Ishikawa (cell line): Measurements from ENCODE around the gene RHNO1.

Experiments
- CEBPB ChIP-seq: IDR thresholded peaks from 2 replicates; pipeline ENCODE4 v1.6.1; 2012
- CREB1 ChIP-seq: IDR thresholded peaks from 2 replicates; pipeline ENCODE4 v1.6.1; 2012; ENCODE audit warnings: low read depth
- EGR1 ChIP-seq: IDR thresholded peaks from 2 replicates; pipeline ENCODE4 v1.6.1; 2012
- EP300 ChIP-seq: IDR thresholded peaks from 2 replicates; pipeline ENCODE4 v1.6.1; 2012; ENCODE audit warnings: borderline replicate concordance
- FOXM1 ChIP-seq: IDR thresholded peaks from 2 replicates; pipeline ENCODE4 v1.6.1; 2012; ENCODE audit warnings: low read depth, borderline replicate concordance
- MAX ChIP-seq: IDR thresholded peaks from 2 replicates; pipeline ENCODE4 v1.6.1; 2012
- NFIC ChIP-seq: IDR thresholded peaks from 2 replicates; pipeline ENCODE4 v1.6.1; 2012
- RAD21 ChIP-seq: IDR thresholded peaks from 2 replicates; pipeline ENCODE4 v1.6.1; 2012; ENCODE audit warnings: low read depth
- REST ChIP-seq: IDR thresholded peaks from 2 replicates; pipeline ENCODE4 v1.6.1; 2012; ENCODE audit warnings: low read depth, mild to moderate bottlenecking
- TAF1 ChIP-seq: IDR thresholded peaks from 2 replicates; pipeline ENCODE4 v1.6.1; 2012; ENCODE audit warnings: low read depth, mild to moderate bottlenecking
- TCF12 ChIP-seq: IDR thresholded peaks from 2 replicates; pipeline ENCODE4 v1.6.1; 2012; ENCODE audit warnings: low read depth
- TEAD4 ChIP-seq: IDR thresholded peaks from 2 replicates; pipeline ENCODE4 v1.6.1; 2012
- USF1 ChIP-seq: IDR thresholded peaks from 2 replicates; pipeline ENCODE4 v1.6.1; 2012
- YY1 ChIP-seq: IDR thresholded peaks from 2 replicates; pipeline ENCODE4 v1.6.1; 2012; ENCODE audit warnings: low read depth
- ZBTB7A ChIP-seq: IDR thresholded peaks from 2 replicates; pipeline ENCODE4 v1.6.1; 2012; ENCODE audit warnings: low read depth

The RHNO1 gene

GRCh38 chr12:2844786-2845185 is 32.2 kb upstream of the RHNO1 start:
- TF ChIP-seq NFIC (no peak), CREB1 (no peak), YY1 (no peak), FOXM1 (no peak), TEAD4 (no peak), RAD21 (no peak), EGR1 (no peak)

GRCh38 chr12:2845280-2845679 is 31.7 kb upstream of the RHNO1 start:
- TF ChIP-seq RAD21 = no peak
- no peak for TF ChIP-seq NFIC

GRCh38 chr12:2851931-2852330 is 25.1 kb upstream of the RHNO1 start:
- TF ChIP-seq MAX = no peak
- no peak for TF ChIP-seq YY1
- TF ChIP-seq ZBTB7A = no peak
- no peak for TF ChIP-seq TCF12
- no peak for TF ChIP-seq NFIC
- no peak for TF ChIP-seq CREB1
- no peak for TF ChIP-seq TAF1
- TF ChIP-seq USF1 = no peak
- TF ChIP-seq EGR1 = no peak
- no peak for TF ChIP-seq EP300
- no peak for TF ChIP-seq REST
- TF ChIP-seq CEBPB = no peak
- no peak for TF ChIP-seq TEAD4
- no peak for TF ChIP-seq RAD21
- no peak for TF ChIP-seq FOXM1

- TF ChIP-seq EP300 (no peak), ZBTB7A (no peak), CEBPB (no peak), RAD21 (peak; percentile 48; the same call in 1 of the 2 replicates), CREB1 (no peak), YY1 (no peak), EGR1 (no peak)
Measured at GRCh38 chr12:2853626-2854025, 23.4 kb upstream of the RHNO1 start.

- no peak for TF ChIP-seq MAX
- TF ChIP-seq EGR1 = no peak
- TF ChIP-seq CREB1 = no peak
- TF ChIP-seq REST = no peak
- no peak for TF ChIP-seq TCF12
- TF ChIP-seq TEAD4 = no peak
- no peak for TF ChIP-seq NFIC
- no peak for TF ChIP-seq RAD21
- TF ChIP-seq USF1 = no peak
- no peak for TF ChIP-seq TAF1
- no peak for TF ChIP-seq FOXM1
- TF ChIP-seq CEBPB = no peak
- TF ChIP-seq ZBTB7A = no peak
- no peak for TF ChIP-seq YY1
Measured at GRCh38 chr12:2854669-2855453, 22.2 kb upstream of the RHNO1 start.

- no peak for TF ChIP-seq REST
- TF ChIP-seq TEAD4 = no peak
- TF ChIP-seq NFIC = no peak
- no peak for TF ChIP-seq FOXM1
- no peak for TF ChIP-seq TCF12
- no peak for TF ChIP-seq RAD21
- no peak for TF ChIP-seq YY1
- TF ChIP-seq ZBTB7A = no peak
- TF ChIP-seq MAX = no peak
- TF ChIP-seq EGR1 = no peak
- TF ChIP-seq USF1 = no peak
- no peak for TF ChIP-seq TAF1
- no peak for TF ChIP-seq CREB1
- no peak for TF ChIP-seq CEBPB
- TF ChIP-seq EP300 = no peak
Measured at GRCh38 chr12:2855546-2855945, 21.5 kb upstream of the RHNO1 start.
